HepG2 (cell line): Measurements from ENCODE around the gene CKAP5. TPM values are rescaled to one million over a fixed set of nuclear protein-coding genes. Genes with fewer than 3 reads are reported as not detected.

Experiments
- ARNTL ChIP-seq: sonication (generic); formaldehyde crosslinking; IDR thresholded peaks from 2 replicates; pipeline ENCODE4 v1.4.0; 2020; ENCODE audit warnings: mild to moderate bottlenecking, missing genetic modification reagents
- ATF7 ChIP-seq, 2 experiments: fragments of 450-650 bp in 1 of 2; sonication (generic) in 1 of 2; formaldehyde crosslinking in 1 of 2; IDR thresholded peaks; 2 replicates each; pipeline versions ENCODE4 v1.4.0 to v1.6.1; 2016 to 2020; ENCODE audit warnings: antibody characterized with exemption in 1 of 2, mild to moderate bottlenecking in 1 of 2, missing genetic modification reagents in 1 of 2
- ATF7-NPFF ChIP-seq: sonication (generic); formaldehyde crosslinking; IDR thresholded peaks from 2 replicates; pipeline ENCODE4 v1.8.1; 2023; ENCODE audit warnings: mild to moderate bottlenecking, low read depth, missing genetic modification reagents, moderate library complexity
- HNRNPH1 ChIP-seq: fragments of 200-400 bp; formaldehyde crosslinking; optimal IDR thresholded peaks from 2 replicates; pipeline ENCODE3; 2017; ENCODE audit warnings: mild to moderate bottlenecking, low read depth, low read length
- SATB2 ChIP-seq: sonication (generic); formaldehyde crosslinking; IDR thresholded peaks from 2 replicates; pipeline ENCODE4 v1.5.0; 2020; ENCODE audit warnings: missing genetic modification reagents
- ZBTB20 ChIP-seq: sonication (generic); formaldehyde crosslinking; IDR thresholded peaks from 2 replicates; pipeline ENCODE4 v1.8.1; 2023; ENCODE audit warnings: missing genetic modification reagents, low read depth, mild to moderate bottlenecking, borderline replicate concordance
- ZBTB3 ChIP-seq: sonication (generic); formaldehyde crosslinking; IDR thresholded peaks from 2 replicates; pipeline ENCODE4 v1.4.0; 2020; ENCODE audit warnings: low read depth, mild to moderate bottlenecking, moderate library complexity, missing genetic modification reagents, borderline replicate concordance
- ZNF331 ChIP-seq: sonication (generic); formaldehyde crosslinking; IDR thresholded peaks from 2 replicates; pipeline ENCODE4 v1.4.0; 2020; ENCODE audit warnings: missing genetic modification reagents
- ZNF563 ChIP-seq: sonication (generic); formaldehyde crosslinking; IDR thresholded peaks from 2 replicates; pipeline ENCODE4 v1.8.0; 2022; ENCODE audit warnings: mild to moderate bottlenecking, moderate library complexity, missing genetic modification reagents
- polyA plus RNA-seq, 8 experiments: library from polyadenylated mRNA; depleted of rRNA in 3 of 8; stranded (reverse) in 7 of 8; unstranded in 1 of 8; fragments of >200 nt; fragmentation: Illumina TruSeq in 4 of 8; extraction: Trizol in 4 of 8; gene quantifications; 2 replicates each; pipeline versions ENCODE4 v1.2.1 to v1.2.3, GENCODE V29; 2011 to 2016; ENCODE audit warnings: low read depth in 4 of 8, missing spikeins in 1 of 8, mixed read lengths in 1 of 8; ENCODE audit not compliant: insufficient read depth in 1 of 8
- total RNA-seq, 5 experiments: library from RNA; depleted of rRNA; stranded (reverse); fragments of >200 nt; fragmentation: Illumina TruSeq; extraction: Trizol; gene quantifications; 2 replicates each; pipeline ENCODE4 v1.2.3, GENCODE V29; 2016; ENCODE audit warnings: low read depth in 1 of 5
- TF ChIP-seq, protein P1 (sequence below): sonication (generic); formaldehyde crosslinking; IDR thresholded peaks from 2 replicates; pipeline ENCODE4 v1.4.0; 2020; ENCODE audit warnings: mild to moderate bottlenecking, missing genetic modification reagents
- TF ChIP-seq, protein P2 (sequence below): sonication (generic); formaldehyde crosslinking; IDR thresholded peaks from 2 replicates; pipeline ENCODE4 v1.5.0; 2020; ENCODE audit warnings: mild to moderate bottlenecking, low read depth, missing genetic modification reagents, borderline replicate concordance

Gene CKAP5
- total and polyA plus RNA-seq, 2 of the 13 experiments (the other 11 are each of a cell fraction or from before 2014, with no cell fraction given) = 79.2 to 103 TPM

GRCh38 chr11:46879056-46879585 is 33.0 kb upstream of the CKAP5 start (continued):
- TF ChIP-seq, protein P1, sequence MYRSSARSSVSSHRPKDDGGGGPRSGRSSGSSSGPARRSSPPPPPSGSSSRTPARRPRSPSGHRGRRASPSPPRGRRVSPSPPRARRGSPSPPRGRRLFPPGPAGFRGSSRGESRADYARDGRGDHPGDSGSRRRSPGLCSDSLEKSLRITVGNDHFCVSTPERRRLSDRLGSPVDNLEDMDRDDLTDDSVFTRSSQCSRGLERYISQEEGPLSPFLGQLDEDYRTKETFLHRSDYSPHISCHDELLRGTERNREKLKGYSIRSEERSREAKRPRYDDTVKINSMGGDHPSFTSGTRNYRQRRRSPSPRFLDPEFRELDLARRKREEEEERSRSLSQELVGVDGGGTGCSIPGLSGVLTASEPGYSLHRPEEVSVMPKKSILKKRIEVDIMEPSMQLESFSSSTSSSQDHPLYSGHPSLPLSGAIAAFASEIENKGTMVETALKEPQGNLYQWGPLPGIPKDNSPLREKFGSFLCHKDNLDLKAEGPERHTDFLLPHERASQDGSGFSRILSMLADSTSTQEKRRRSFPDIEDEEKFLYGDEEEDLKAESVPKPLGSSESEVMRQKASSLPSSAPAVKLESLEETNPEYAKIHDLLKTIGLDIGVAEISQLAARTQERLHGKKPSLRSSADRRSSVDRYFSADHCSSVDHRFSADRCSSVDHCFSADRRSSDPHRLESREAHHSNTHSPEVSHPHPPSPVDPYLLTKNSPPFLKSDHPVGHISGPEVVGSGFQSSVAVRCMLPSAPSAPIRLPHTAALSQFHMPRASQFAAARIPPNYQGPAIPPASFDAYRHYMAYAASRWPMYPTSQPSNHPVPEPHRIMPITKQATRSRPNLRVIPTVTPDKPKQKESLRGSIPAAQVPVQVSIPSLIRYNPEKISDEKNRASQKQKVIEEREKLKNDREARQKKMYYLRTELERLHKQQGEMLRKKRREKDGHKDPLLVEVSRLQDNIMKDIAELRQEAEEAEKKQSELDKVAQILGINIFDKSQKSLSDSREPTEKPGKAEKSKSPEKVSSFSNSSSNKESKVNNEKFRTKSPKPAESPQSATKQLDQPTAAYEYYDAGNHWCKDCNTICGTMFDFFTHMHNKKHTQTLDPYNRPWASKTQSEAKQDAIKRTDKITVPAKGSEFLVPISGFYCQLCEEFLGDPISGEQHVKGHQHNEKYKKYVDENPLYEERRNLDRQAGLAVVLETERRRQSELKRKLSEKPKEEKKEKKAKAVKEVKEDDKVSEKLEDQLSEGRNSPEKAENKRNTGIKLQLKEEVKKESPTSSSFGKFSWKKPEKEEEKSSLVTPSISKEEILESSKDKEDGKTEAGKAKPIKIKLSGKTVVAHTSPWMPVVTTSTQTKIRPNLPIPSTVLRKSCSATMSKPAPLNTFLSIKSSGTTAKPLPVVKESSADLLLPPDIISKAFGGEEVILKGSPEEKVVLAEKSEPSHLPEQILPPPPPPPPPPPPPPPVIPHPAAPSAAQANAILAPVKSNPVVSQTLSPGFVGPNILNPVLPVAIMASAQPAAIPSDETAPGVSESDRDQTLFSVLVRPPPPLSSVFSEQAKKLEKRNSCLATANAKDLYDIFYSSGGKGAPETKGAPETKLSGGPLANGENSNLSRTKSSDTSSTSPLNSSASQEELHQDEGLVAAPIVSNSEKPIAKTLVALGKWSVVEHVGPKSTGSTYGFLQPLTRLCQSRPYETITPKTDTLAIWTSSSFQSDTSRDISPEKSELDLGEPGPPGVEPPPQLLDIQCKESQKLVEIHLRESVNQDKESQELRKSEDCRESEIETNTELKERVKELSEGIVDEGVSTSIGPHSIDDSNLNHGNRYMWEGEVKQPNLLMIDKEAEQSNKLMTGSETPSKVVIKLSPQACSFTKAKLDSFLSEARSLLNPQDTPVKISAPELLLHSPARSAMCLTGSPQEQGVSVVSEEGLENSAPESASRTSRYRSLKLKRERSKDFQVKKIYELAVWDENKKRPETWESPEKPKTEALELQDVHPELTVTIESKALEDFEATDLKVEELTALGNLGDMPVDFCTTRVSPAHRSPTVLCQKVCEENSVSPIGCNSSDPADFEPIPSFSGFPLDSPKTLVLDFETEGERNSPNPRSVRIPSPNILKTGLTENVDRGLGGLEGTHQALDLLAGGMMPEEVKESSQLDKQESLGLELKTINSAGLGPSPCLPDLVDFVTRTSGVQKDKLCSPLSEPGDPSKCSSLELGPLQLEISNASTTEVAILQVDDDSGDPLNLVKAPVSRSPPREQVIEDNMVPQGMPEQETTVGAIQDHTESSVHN (CRISPR knock-in tag) = no peak
- no peak for TF ChIP-seq ZBTB3 (CRISPR knock-in tag)
- TF ChIP-seq ATF7-NPFF (CRISPR knock-in tag) = no peak
- no peak for TF ChIP-seq ARNTL
- TF ChIP-seq ZBTB20 (CRISPR knock-in tag) = no peak
- no peak for TF ChIP-seq ZNF563
- no peak for TF ChIP-seq HNRNPH1
- TF ChIP-seq, protein P2, sequence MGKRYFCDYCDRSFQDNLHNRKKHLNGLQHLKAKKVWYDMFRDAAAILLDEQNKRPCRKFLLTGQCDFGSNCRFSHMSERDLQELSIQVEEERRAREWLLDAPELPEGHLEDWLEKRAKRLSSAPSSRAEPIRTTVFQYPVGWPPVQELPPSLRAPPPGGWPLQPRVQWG = no peak
- no peak for TF ChIP-seq ATF7 (IDR thresholded peaks at IDR 0.05)
- no peak for TF ChIP-seq ATF7 (CRISPR knock-in tag; IDR thresholded peaks at IDR 0.05)
- no peak for TF ChIP-seq ZNF331
- no peak for TF ChIP-seq SATB2 (CRISPR knock-in tag)
